HPDE6-E6E7 (cell line): ENCODE results near the gene GFPT1.

ENCODE experiments used
- DNase-seq: peaks from one replicate; pipeline ENCODE4 v3.0.0; 2011; ENCODE audit warnings: missing footprints; ENCODE audit errors: extremely low spot score

GFPT1 gene

GRCh38 chr2:69316550-69316949 lies 70.5 kb downstream of the GFPT1 start:
- no peak for DNase-seq

GRCh38 chr2:69315160-69315761 lies 71.8 kb downstream of the GFPT1 start:
- DNase-seq = no peak

- no peak for DNase-seq
Observed at GRCh38 chr2:69311024-69311416, 76.0 kb downstream of the GFPT1 start.

- no peak for DNase-seq
Observed at GRCh38 chr2:69310111-69311023, 76.7 kb downstream of the GFPT1 start.

GRCh38 chr2:69309351-69310110 lies 77.5 kb downstream of the GFPT1 start:
- no peak for DNase-seq

GRCh38 chr2:69308338-69308737 lies 78.7 kb downstream of the GFPT1 start:
- DNase-seq = no peak

- peak; percentile 66 for DNase-seq
Observed at GRCh38 chr2:69307579-69308064, 79.4 kb downstream of the GFPT1 start.

GRCh38 chr2:69306822-69307578 lies 80.0 kb downstream of the GFPT1 start:
- peak; percentile 53 for DNase-seq

- DNase-seq = no peak
Observed at GRCh38 chr2:69306393-69306821, 80.6 kb downstream of the GFPT1 start.

- no peak for DNase-seq
Observed at GRCh38 chr2:69305712-69306392, 81.2 kb downstream of the GFPT1 start.

- no peak for DNase-seq
Observed at GRCh38 chr2:69305166-69305565, 81.9 kb downstream of the GFPT1 start.

- no peak for DNase-seq
Observed at GRCh38 chr2:69304656-69305055, 82.4 kb downstream of the GFPT1 start.

- DNase-seq = no peak
Observed at GRCh38 chr2:69300650-69301049, 86.4 kb downstream of the GFPT1 start.

GRCh38 chr2:69299772-69300516 lies 87.1 kb downstream of the GFPT1 start:
- DNase-seq = no peak

GRCh38 chr2:69298862-69299261 lies 88.2 kb downstream of the GFPT1 start:
- no peak for DNase-seq

GRCh38 chr2:69298261-69298660 lies 88.8 kb downstream of the GFPT1 start:
- peak; percentile 82 for DNase-seq

GRCh38 chr2:69297216-69297615 lies 89.8 kb downstream of the GFPT1 start:
- DNase-seq = no peak

- no peak for DNase-seq
Observed at GRCh38 chr2:69296421-69296820, 90.6 kb downstream of the GFPT1 start.

- no peak for DNase-seq
Observed at GRCh38 chr2:69292256-69292655, 94.8 kb downstream of the GFPT1 start.

GRCh38 chr2:69291721-69292120 lies 95.3 kb downstream of the GFPT1 start:
- no peak for DNase-seq
